Heart right ventricle (tissue), 16 donors: ENCODE results near the gene KLF16. TPM values are rescaled to one million over a fixed set of nuclear protein-coding genes. Genes with fewer than 3 reads are reported as not detected.

ENCODE experiments used
- ATAC-seq, 8 donors: fragments of 200-7000 bp; cut with Tn5 transposase; one replicate each; pipeline ENCODE4 v1.9.1; 2020; ENCODE audit warnings: mild to moderate bottlenecking in 8 of 8, moderate library complexity in 8 of 8, moderate number of reproducible peaks in 1 of 8
- DNase-seq, 2 donors: peaks; one replicate each; pipeline ENCODE4 v3.0.0-alpha.2; 2020
- H3K27ac ChIP-seq, 10 donors: fragments of 200-600 bp; sonication (generic) in 2 of 10; one replicate each; pipeline versions ENCODE4 v1.5.0 to v1.8.0; 2020 to 2022; ENCODE audit warnings: mild to moderate bottlenecking in 3 of 10
- H3K27me3 ChIP-seq, 7 donors: fragments of 200-600 bp; one replicate each; pipeline ENCODE4 v1.8.0; 2021 to 2022; ENCODE audit warnings: mild to moderate bottlenecking in 2 of 7
- H3K36me3 ChIP-seq, 9 donors: fragments of 200-600 bp; sonication (generic) in 1 of 9; one replicate each; pipeline versions ENCODE4 v1.5.0 to v1.8.0; 2020 to 2022; ENCODE audit warnings: mild to moderate bottlenecking in 2 of 9
- H3K4me1 ChIP-seq, 9 donors: fragments of 200-600 bp; sonication (generic) in 1 of 9; one replicate each; pipeline versions ENCODE4 v1.5.0 to v1.8.0; 2020 to 2022; ENCODE audit warnings: mild to moderate bottlenecking in 4 of 9
- H3K4me3 ChIP-seq, 10 donors: fragments of 200-600 bp; sonication (generic) in 2 of 10; one replicate each; pipeline versions ENCODE4 v1.5.0 to v1.8.0; 2020 to 2022; ENCODE audit warnings: mild to moderate bottlenecking in 7 of 10, moderate library complexity in 2 of 10
- H3K9me3 ChIP-seq, 11 donors: fragments of 200-600 bp in 10 of 11; sonication (generic) in 2 of 11; one replicate each; pipeline versions ENCODE4 v1.5.0 to v1.8.0; 2013 to 2022; ENCODE audit warnings: mild to moderate bottlenecking in 2 of 11, control low read depth in 1 of 11, moderate library complexity in 1 of 11
- WGBS, 2 donors: extraction: QIAGEN DNeasy Blood & Tissue Kit; methylation state at CpG; one replicate each; pipeline ENCODE4 v1.1.7; 2013; ENCODE audit warnings: inconsistent platforms in 1 of 2; 5-methylcytosine and 5-hydroxymethylcytosine counted together
- intact Hi-C, 10 donors: fragments of 100-400 bp; cut with DNase I; formaldehyde crosslinking; loops; one replicate each; pipeline versions ENCODE4 v1.11.1 to v1.14.2; 2022
- polyA plus RNA-seq, 2 donors: library from polyadenylated mRNA; stranded (reverse); fragments of 200-250 nt; gene quantifications; one replicate each; pipeline ENCODE4 v1.2.3, GENCODE V29; 2013
- total RNA-seq, 10 donors: library from RNA; stranded (reverse); fragmentation: NEBNext Ultra II Directional in 3 of 10; extraction: Animal tissue kit (Norgen Biotek cat#: 25700) in 3 of 10; gene quantifications; one replicate each; pipeline versions ENCODE4 v1.2.1 to v1.2.4, GENCODE V29; 2021 to 2023
- TF ChIP-seq, protein P1 (sequence below), 9 donors: fragments of 200-600 bp; sonication (generic) in 2 of 9; IDR thresholded peaks; one replicate each; pipeline versions ENCODE4 v1.5.0 to v1.8.0; 2021 to 2022; ENCODE audit warnings: antibody characterized with exemption in 9 of 9, mild to moderate bottlenecking in 5 of 9, moderate library complexity in 1 of 9
- donor health status: Arrhythmogenic right ventricular cardiomyopathy.
- donor health status: ischemic (EF 13 %, LVEDD 7.1; RV severe dilation, severe dysfunction).
- donor health status: healthy with polysubstance abuse.
- donor health status: DM: no; HTN: yes; CAD: no.
- donor health status: DM: no; HTN: no; CAD: no.
- donor health status: ischemic (EF 25% LVEDD 6.9; RV normal size, moderate dysfunction).
- donor health status: ischemic (EF 25% LVEDD 5.7; RV mildly dilated, moderate dysfunction).
- donor health status: healthy.
- donor health status: DM: yes; HTN: yes; CAD: no.
- donor health status: Ischemic cardiomyopathy.
- donor health status: ischemic (EF 35%, LVEDD 5.7; RV mildly dilated, moderate dysfunction).
- donor health status: nonischemic (EF 11% LVEDD 7.7; RV severe dilation, severe dysfunction).
- donor health status: DM: yes; HTN: yes; CAD: no.
- donor health status: PGD.
- donor health status: ischemic (EF 29% LVEDD 5.4; RV normal size, mild dysfunction).
- donor health status: nonischemic (EF 23%, LVEDD 6.1; RV moderate dilation, normal function).

Gene KLF16
- total and polyA plus RNA-seq, 12 donors = 4.0 to 13.4 (median 7.6) TPM

DNA sequence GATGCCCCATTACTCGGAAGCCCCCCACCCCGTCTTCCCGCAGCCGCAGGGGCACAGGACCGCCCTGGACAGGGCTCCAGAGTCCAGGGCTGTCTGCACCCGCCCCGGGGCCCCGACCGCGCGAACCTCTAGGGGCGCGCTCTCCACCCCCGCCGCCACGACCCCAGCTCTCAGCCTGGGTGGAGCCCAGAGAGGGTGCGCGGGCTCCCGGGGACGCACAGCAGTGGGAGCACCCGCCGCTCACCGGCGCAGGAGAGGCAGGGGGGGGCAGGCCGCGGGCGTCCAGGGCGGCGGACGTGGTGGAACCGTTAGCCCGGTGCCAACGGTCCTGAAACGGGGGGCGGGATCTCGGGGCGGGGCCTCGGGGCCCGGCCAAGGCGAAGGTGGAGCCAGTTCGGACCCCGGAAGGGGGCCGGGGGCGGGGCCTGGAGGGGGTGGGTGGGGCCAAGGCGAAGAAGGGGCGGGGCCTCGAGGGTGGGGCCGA is 51.4 kb downstream of the KLF16 start, which contains the start of gene ATP8B3:
Gene ATP8B3 (minus strand): TSS at position 335 of the 484 bp plus-strand sequence. CDS start 540 bp downstream, outside the sequence.
- intact Hi-C loops = loop anchor here in 1 of 10 donors (10.0 kb wide), 1 partner anchor 137 kb away; no protein-coding TSS in a partner anchor
- Histone ChIP-seq H3K27me3 (no peaks in the 10 kb centered on the region), H3K4me1 (peaks cover 5 to 24% (median 17%) of the 10 kb centered on the region in 9 donors), H3K9me3 (no peaks in the 10 kb centered on the region), H3K27ac (peak within 1 kb of the TSS in 9 of 10 donors; percentile 35 to 82 (median 60)), H3K4me3 (peak within 1 kb of the TSS; percentile 6 to 66 (median 58)), H3K36me3 (peaks cover 4 to 27% (median 15%) of the 10 kb centered on the region in 9 donors)
- peak in 5 of 8 donors; percentile 0 to 37 (median 4) for ATAC-seq
- TF ChIP-seq, protein P1, sequence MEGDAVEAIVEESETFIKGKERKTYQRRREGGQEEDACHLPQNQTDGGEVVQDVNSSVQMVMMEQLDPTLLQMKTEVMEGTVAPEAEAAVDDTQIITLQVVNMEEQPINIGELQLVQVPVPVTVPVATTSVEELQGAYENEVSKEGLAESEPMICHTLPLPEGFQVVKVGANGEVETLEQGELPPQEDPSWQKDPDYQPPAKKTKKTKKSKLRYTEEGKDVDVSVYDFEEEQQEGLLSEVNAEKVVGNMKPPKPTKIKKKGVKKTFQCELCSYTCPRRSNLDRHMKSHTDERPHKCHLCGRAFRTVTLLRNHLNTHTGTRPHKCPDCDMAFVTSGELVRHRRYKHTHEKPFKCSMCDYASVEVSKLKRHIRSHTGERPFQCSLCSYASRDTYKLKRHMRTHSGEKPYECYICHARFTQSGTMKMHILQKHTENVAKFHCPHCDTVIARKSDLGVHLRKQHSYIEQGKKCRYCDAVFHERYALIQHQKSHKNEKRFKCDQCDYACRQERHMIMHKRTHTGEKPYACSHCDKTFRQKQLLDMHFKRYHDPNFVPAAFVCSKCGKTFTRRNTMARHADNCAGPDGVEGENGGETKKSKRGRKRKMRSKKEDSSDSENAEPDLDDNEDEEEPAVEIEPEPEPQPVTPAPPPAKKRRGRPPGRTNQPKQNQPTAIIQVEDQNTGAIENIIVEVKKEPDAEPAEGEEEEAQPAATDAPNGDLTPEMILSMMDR (IDR thresholded peaks at IDR 0.05) = peak in 2 of 9 donors; percentile 21
- 1 to 2% methylated on average over 42 to 48 of the region's 48 CpGs for WGBS, 2 donors
- peak in 1 of 2 donors; percentile 88 for DNase-seq

DNA sequence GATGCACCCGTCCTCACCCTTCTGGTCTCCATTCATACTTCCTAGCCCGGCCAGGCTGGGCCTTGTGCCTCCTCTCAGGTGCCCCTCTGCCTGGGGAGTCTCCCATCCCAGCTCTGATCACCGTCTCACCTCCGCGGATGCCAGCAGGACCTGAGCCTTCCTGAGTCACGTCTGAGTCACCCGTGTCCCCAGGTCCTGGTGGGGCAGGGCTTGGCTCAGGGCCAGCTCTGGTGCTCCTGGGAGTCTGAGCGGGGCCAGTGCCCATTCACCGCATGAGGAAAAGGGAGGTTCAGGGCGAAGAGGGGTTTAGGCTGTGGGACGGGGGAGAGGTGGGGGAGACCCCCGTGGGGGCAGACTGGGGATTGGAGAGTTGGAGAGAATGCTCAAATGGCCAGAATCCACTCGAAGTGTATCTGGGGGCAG is 51.9 kb downstream of the KLF16 start:
- TF ChIP-seq, protein P1 (IDR thresholded peaks at IDR 0.05) = no peak
- DNase-seq (peak; percentile 42 to 62), ATAC-seq (peak in 2 of 8 donors; percentile 16 to 23)
- Histone ChIP-seq H3K27ac (peak overlapping the region in 8 of 10 donors; percentile 32 to 82 (median 56)), H3K4me1 (peaks cover 5 to 24% (median 17%) of the 10 kb centered on the region in 9 donors), H3K27me3 (no peaks in the 10 kb centered on the region), H3K9me3 (no peaks in the 10 kb centered on the region), H3K4me3 (peak overlapping the region in 9 of 10 donors; percentile 6 to 66 (median 59)), H3K36me3 (peaks cover 4 to 22% (median 11%) of the 10 kb centered on the region in 9 donors)
- intact Hi-C loops = loop anchor here in 1 of 10 donors (10.0 kb wide), 1 partner anchor 137 kb away; no protein-coding TSS in a partner anchor
- WGBS, 2 donors = 21 to 29% methylated on average over 13 of the region's 13 CpGs

- Histone ChIP-seq H3K27me3 (no peaks in the 10 kb centered on the region), H3K4me3 (no peak overlapping the region), H3K4me1 (peaks cover 5 to 24% (median 17%) of the 10 kb centered on the region in 9 donors), H3K9me3 (no peaks in the 10 kb centered on the region), H3K27ac (peak overlapping the region in 1 of 10 donors; percentile 18), H3K36me3 (peaks cover 0 to 13% (median 4%) of the 10 kb centered on the region in 9 donors)
- DNase-seq (no peak), ATAC-seq (no peak)
- TF ChIP-seq, protein P1 (IDR thresholded peaks at IDR 0.05) = no peak
- intact Hi-C loops = loop anchor here in 1 of 10 donors (10.0 kb wide), 1 partner anchor 136 kb away; no protein-coding TSS in a partner anchor
- WGBS, 2 donors = 91% methylated on average over 19 of the region's 19 CpGs
Measured at GRCh38 chr19:1810439-1811160, 52.8 kb downstream of the KLF16 start.

DNA sequence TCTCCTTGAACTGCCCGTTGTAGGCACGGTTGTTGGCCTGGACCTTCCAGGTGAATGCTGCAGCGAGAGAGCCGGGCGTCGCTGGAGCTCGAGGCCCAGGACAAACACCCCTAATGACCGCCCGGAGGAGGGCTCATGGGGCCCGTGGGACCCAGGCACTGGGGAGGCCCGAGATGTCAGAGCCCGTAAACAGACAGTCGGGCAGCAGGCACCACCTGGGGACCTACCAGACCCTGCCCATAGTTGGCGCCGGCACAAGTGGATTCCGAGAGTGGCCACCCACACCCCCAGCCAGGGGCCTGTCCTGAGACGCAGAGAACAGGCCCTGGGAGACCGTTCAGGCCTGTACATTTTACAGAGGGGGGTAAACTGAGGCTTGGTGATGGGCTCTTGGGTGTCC is 53.7 kb downstream of the KLF16 start:
- intact Hi-C loops = loop anchor here in 1 of 10 donors (10.0 kb wide), 1 partner anchor 135 kb away; no protein-coding TSS in a partner anchor
- Histone ChIP-seq H3K9me3 (no peaks in the 10 kb centered on the region), H3K27ac (no peak overlapping the region), H3K4me1 (peaks cover 5 to 24% (median 17%) of the 10 kb centered on the region in 9 donors), H3K27me3 (no peaks in the 10 kb centered on the region), H3K4me3 (no peak overlapping the region), H3K36me3 (peaks cover 0 to 3% (median 0%) of the 10 kb centered on the region in 9 donors)
- TF ChIP-seq, protein P1 (IDR thresholded peaks at IDR 0.05) = no peak
- DNase-seq (no peak), ATAC-seq (no peak)
- WGBS, 2 donors = 83 to 86% methylated on average over 18 of the region's 18 CpGs
